Activated CD4-positive, alpha-beta memory T cell treated with anti-CD3 and anti-CD28 coated beads for 36 hours (primary cell): Measurements from ENCODE around the gene PSMA6. TPM values are rescaled to one million over a fixed set of nuclear protein-coding genes. Genes with fewer than 3 reads are reported as not detected.
A peak's percentile ranks its signal among the peaks of the same experiment; 100 is the strongest.

Experiments
- CTCF ChIA-PET: fragments of 350-600 bp; sonication (Branson Sonifier 250); formaldehyde crosslinking; loops from one replicate; lab custom pipeline; 2021; ENCODE audit warnings: antibody characterized with exemption, inconsistent platforms; lab: Charles Lee
- POLR2A ChIA-PET: fragments of 350-600 bp; sonication (Branson Sonifier 250); formaldehyde crosslinking; loops from one replicate; lab custom pipeline; 2021; ENCODE audit warnings: antibody characterized with exemption; lab: Charles Lee
- DNase-seq: peaks from one replicate; pipeline ENCODE4 v3.0.0-alpha.2; 2020
- H3K27ac Mint-ChIP-seq: one replicate; pipeline ENCODE4 v1.8.0; 2021; ENCODE audit warnings: mixed read lengths
- H3K27me3 Mint-ChIP-seq: one replicate; pipeline ENCODE4 v1.8.0; 2021; ENCODE audit warnings: mixed read lengths
- H3K36me3 Mint-ChIP-seq: one replicate; pipeline ENCODE4 v1.8.0; 2021; ENCODE audit warnings: mixed read lengths
- H3K4me1 Mint-ChIP-seq: one replicate; pipeline ENCODE4 v1.8.0; 2021; ENCODE audit warnings: low read depth, mixed read lengths
- H3K4me3 Mint-ChIP-seq: one replicate; pipeline ENCODE4 v1.8.0; 2021; ENCODE audit warnings: mild to moderate bottlenecking, mixed read lengths
- H3K9me3 Mint-ChIP-seq: one replicate; pipeline ENCODE4 v1.8.0; 2021; ENCODE audit warnings: mixed read lengths
- intact Hi-C: fragments of 100-400 bp; cut with micrococcal nuclease; formaldehyde crosslinking; loops from one replicate; pipeline ENCODE4 v1.15.1; 2023
- total RNA-seq, 2 experiments: library from RNA; stranded (reverse); gene quantifications; one replicate each; pipeline ENCODE4 v1.2.3, GENCODE V29; 2021

The PSMA6 gene
- total RNA-seq, 2 experiments from 2014 or later: 407 to 425 TPM

DNA sequence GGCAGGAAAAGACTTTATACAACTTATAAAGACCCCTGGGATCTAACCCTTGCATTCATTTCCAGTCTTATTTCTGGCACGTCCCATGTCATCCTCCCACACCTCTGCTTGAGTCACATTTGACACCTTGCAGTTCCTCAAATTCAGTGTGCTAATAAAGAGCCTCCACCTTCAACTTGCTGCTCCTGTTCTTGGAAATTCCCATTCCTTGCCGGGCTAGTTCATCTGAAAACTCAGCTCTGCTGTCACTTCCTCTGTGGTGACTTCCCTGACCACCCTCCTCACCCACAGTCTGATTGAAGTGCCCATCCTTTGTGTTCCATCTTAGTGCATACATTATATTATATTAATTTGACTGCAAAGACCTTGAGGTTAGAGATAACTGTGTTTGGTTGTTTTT, 37.4 kb upstream of the PSMA6 start:
- intact Hi-C loops: no loop called here
- CTCF ChIA-PET: interaction anchor here (0.6 to 1.1 kb wide), 2 partner anchors 79 to 161 kb away, joined by 3 read pairs; no protein-coding TSS in a partner anchor
- H3K9me3 Mint-ChIP-seq: no peaks in the 10 kb centered on the region
- POLR2A ChIA-PET: interaction anchor here (0.7 kb wide), 1 partner anchor 162 kb away, joined by 3 read pairs; no protein-coding TSS in a partner anchor
- peaks cover 9% of the 10 kb centered on the region for H3K36me3 Mint-ChIP-seq
- no peaks in the 10 kb centered on the region for H3K27me3 Mint-ChIP-seq
- peaks cover 30% of the 10 kb centered on the region for H3K4me1 Mint-ChIP-seq
- peak; percentile 60 for DNase-seq
- H3K4me3 Mint-ChIP-seq: no peak overlapping the region
- H3K27ac Mint-ChIP-seq: peak overlapping the region; percentile 52

DNA sequence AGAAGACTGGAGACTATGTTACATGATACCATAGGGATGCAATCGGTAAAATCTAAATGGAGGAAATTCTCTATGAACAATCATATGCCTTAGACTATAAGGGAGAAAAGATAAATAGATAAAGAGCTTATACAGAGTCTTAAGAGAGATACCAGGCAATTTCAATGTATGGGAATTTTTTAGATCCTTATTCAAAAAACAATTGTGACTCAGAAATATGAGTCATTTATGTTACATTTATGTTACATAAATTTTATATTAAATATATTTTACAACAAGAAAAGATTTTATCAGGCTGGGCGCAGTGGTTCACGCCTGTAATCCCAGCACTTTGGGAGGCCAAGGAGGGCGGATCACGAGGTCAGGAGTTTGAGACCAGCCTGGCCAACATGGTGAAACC, 36.5 kb upstream of the PSMA6 start:
- H3K4me3 Mint-ChIP-seq: no peak overlapping the region
- no peak for DNase-seq
- peaks cover 14% of the 10 kb centered on the region for H3K36me3 Mint-ChIP-seq
- POLR2A ChIA-PET: interaction anchor here (0.5 kb wide), 1 partner anchor 70 kb away, joined by 3 read pairs; no protein-coding TSS in a partner anchor
- CTCF ChIA-PET: interaction anchor here (1.1 kb wide), 1 partner anchor 78 kb away, joined by 3 read pairs; no protein-coding TSS in a partner anchor
- no peaks in the 10 kb centered on the region for H3K9me3 Mint-ChIP-seq
- H3K27me3 Mint-ChIP-seq: no peaks in the 10 kb centered on the region
- no peak overlapping the region for H3K27ac Mint-ChIP-seq
- intact Hi-C loops: no loop called here
- peaks cover 30% of the 10 kb centered on the region for H3K4me1 Mint-ChIP-seq

DNA sequence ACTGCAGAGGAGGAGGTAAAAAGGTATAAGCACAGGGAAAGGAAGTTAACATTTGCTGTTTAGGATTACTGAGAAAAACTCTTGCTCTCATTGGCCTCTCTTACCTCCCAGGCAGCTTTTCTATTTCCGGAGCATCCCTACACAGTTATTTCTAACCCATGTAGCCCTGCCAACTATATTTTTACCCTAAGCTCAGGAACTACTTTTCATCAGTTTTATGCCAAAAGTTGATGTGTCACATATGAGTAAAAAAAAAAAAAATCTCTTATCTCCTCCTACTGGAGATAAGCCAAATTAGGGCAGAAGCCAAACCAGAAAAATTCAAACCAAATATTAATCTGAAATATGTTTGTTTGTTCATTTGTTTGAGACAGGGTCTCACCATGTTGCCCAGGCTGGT, 34.4 kb upstream of the PSMA6 start:
- H3K27ac Mint-ChIP-seq: no peak overlapping the region
- intact Hi-C loops: no loop called here
- no peaks in the 10 kb centered on the region for H3K27me3 Mint-ChIP-seq
- H3K4me1 Mint-ChIP-seq: peaks cover 28% of the 10 kb centered on the region
- no peak for DNase-seq
- CTCF ChIA-PET: no interaction called here
- no peak overlapping the region for H3K4me3 Mint-ChIP-seq
- POLR2A ChIA-PET: interaction anchor here (0.7 kb wide), 1 partner anchor 38 kb away, joined by 3 read pairs; no protein-coding TSS in a partner anchor
- peaks cover 14% of the 10 kb centered on the region for H3K36me3 Mint-ChIP-seq
- no peaks in the 10 kb centered on the region for H3K9me3 Mint-ChIP-seq

DNA sequence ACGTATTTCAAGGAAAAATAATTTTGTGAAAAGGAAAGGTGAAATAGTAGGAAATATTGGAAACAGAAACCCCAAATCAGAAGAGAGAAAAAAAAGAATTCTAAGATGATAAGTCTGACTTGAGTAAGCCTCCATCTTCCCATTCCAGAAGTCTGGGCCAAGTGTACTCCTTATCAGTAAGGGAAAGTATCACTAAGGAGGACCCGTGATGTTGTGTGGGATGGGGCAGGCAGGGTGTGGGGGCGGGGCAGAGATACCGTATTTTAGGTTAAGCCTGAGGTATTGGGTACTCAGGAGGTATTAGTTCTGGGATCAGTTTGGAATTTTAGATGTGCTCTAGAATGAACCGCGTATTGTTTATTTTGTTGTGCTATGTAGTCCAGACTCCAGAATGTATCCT, 33.8 kb upstream of the PSMA6 start:
- intact Hi-C loops: no loop called here
- DNase-seq: no peak
- ChIA-PET POLR2A (interaction anchor here (1.1 kb wide), 1 partner anchor 146 kb away, joined by 3 read pairs; the partner anchor contains the start of gene NFKBIA), CTCF (interaction anchor here (0.6 to 1.5 kb wide), 2 partner anchors 33 to 146 kb away, joined by 3 read pairs; partner anchors contain the start of gene NFKBIA)
- peaks cover 22% of the 10 kb centered on the region for H3K4me1 Mint-ChIP-seq
- H3K4me3 Mint-ChIP-seq: no peak overlapping the region
- peaks cover 14% of the 10 kb centered on the region for H3K36me3 Mint-ChIP-seq
- no peak overlapping the region for H3K27ac Mint-ChIP-seq
- H3K9me3 Mint-ChIP-seq: no peaks in the 10 kb centered on the region
- H3K27me3 Mint-ChIP-seq: no peaks in the 10 kb centered on the region

DNA sequence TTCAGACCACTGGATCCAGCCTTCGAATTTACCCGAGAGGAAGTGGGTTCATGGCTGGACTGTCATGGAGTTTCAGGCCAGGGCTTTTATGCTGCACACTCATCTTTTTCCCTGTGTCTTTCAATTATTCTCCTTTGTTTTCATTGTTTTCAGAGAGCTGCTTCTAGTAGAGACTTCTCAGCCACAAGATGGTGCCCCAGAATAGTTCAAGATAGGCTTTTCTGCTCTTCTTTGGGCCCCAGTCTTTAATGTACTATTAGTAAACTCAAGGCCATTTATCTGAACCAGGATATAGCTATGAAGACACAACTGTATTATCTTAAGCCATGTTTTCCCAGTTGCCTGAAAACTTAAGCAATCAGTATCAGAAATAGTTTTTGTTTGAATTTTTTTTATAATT, 30.4 kb upstream of the PSMA6 start:
- POLR2A ChIA-PET: interaction anchor here (1.1 kb wide), 1 partner anchor 25 kb away, joined by 3 read pairs; no protein-coding TSS in a partner anchor

DNA sequence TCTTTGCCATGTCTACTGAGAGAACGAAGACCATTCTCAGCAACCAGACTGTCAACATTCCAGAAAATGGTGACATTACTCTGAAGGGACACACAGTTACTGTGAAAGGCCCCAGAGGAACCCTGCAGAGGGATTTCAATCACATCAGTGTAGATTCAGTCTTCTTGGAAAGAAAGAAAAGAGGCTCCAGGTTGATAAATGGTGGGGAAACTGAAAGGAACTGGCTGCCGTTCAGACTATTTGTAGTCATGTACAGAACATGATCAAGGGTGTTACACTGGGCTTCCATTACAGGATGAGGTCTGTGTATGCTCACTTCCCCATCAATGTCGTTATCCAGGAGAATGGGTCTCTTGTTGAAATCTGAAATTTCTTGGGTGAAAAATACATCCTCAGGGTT, 29.7 kb upstream of the PSMA6 start:
- H3K36me3 Mint-ChIP-seq: peaks cover 18% of the 10 kb centered on the region
- no peaks in the 10 kb centered on the region for H3K27me3 Mint-ChIP-seq
- no peak for DNase-seq
- intact Hi-C loops: no loop called here
- H3K9me3 Mint-ChIP-seq: no peaks in the 10 kb centered on the region
- H3K27ac Mint-ChIP-seq: no peak overlapping the region
- H3K4me1 Mint-ChIP-seq: peaks cover 3% of the 10 kb centered on the region
- CTCF ChIA-PET: interaction anchor here (0.6 to 2.0 kb wide), 5 partner anchors 47 to 172 kb away, joined by 3 to 8 read pairs (median 5); no protein-coding TSS in a partner anchor
- POLR2A ChIA-PET: interaction anchor here (1.1 kb wide), 1 partner anchor 24 kb away, joined by 3 read pairs; no protein-coding TSS in a partner anchor
- no peak overlapping the region for H3K4me3 Mint-ChIP-seq

More for the DNA sequence above, 30.4 kb upstream of the PSMA6 start:
- no peak overlapping the region for H3K4me3 Mint-ChIP-seq
- DNase-seq: no peak
- peaks cover 14% of the 10 kb centered on the region for H3K36me3 Mint-ChIP-seq
- no peaks in the 10 kb centered on the region for H3K9me3 Mint-ChIP-seq
- no peaks in the 10 kb centered on the region for H3K27me3 Mint-ChIP-seq
- peaks cover 3% of the 10 kb centered on the region for H3K4me1 Mint-ChIP-seq
- CTCF ChIA-PET: interaction anchor here (0.6 to 2.0 kb wide), 4 partner anchors 117 to 173 kb away, joined by 3 to 8 read pairs (median 5); no protein-coding TSS in a partner anchor
- intact Hi-C loops: no loop called here
- no peak overlapping the region for H3K27ac Mint-ChIP-seq

DNA sequence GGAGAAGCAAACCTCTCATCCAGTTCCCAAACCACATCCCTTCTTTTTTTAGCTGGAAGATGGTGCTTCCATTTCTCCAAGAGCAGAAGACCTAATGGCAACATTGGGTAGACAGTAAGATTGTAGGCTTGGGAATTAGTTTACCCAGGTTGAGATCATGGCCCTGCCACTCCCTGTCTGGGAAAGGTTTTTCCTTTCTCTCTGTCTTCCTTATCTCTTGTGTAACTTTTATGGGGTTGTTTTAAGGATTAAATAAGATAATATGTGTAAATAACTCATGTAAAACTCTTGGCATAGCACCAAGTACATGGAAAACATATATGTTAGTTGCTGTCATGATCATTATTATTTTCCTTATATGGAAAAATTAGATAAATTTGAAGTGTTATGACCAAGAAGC, 23.2 kb upstream of the PSMA6 start:
- intact Hi-C loops: no loop called here
- CTCF ChIA-PET: no interaction called here

DNA sequence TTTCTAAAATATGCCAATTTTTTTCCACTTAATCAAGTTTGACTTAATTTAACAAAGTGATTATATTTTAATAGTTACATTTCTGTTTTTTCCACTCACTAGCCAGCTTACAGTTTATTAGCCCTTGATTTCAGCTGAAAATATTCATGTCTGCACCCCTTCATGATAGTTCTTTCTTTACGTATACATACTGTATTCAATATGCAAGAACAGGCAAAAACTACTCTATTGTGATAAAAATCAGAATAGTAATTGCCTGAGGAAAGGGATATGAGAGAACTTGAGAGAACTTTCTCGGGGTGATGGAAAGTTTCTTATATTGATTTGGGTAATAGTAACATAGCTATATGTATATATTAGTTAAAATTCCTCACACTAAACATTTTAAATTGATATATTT, 17.4 kb upstream of the PSMA6 start:
- POLR2A ChIA-PET: no interaction called here
- H3K9me3 Mint-ChIP-seq: no peaks in the 10 kb centered on the region
- H3K27ac Mint-ChIP-seq: no peak overlapping the region
- H3K4me3 Mint-ChIP-seq: no peak overlapping the region
- CTCF ChIA-PET: no interaction called here
- H3K27me3 Mint-ChIP-seq: no peaks in the 10 kb centered on the region
- H3K4me1 Mint-ChIP-seq: no peaks in the 10 kb centered on the region
- no peak for DNase-seq
- intact Hi-C loops: no loop called here
- H3K36me3 Mint-ChIP-seq: peaks cover 13% of the 10 kb centered on the region

More for the DNA sequence above, 23.2 kb upstream of the PSMA6 start:
- POLR2A ChIA-PET: no interaction called here
- H3K36me3 Mint-ChIP-seq: peaks cover 15% of the 10 kb centered on the region
- H3K27ac Mint-ChIP-seq: no peak overlapping the region
- no peaks in the 10 kb centered on the region for H3K27me3 Mint-ChIP-seq
- no peaks in the 10 kb centered on the region for H3K9me3 Mint-ChIP-seq
- DNase-seq: no peak
- H3K4me3 Mint-ChIP-seq: no peak overlapping the region
- no peaks in the 10 kb centered on the region for H3K4me1 Mint-ChIP-seq

DNA sequence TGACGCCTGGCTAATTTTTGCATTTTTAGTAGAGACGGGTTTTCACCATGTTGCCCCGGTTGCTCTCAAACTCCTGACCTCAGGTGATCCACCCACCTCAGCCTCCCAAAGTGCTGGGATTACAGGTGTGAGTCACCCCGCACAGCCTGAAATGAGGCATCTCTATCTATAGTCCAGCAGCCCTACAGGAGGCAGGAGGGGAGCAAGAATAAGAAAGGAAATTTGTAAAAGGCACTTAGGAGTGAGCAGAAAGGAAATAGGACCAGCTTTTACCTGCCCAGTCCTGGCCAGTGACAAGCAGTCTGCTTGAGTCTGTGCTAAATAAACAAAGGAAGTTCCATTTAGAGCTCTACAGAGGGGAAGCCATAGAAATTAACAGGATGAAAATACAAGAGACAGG, 15.0 kb upstream of the PSMA6 start:
- H3K27ac Mint-ChIP-seq: no peak overlapping the region
- no peaks in the 10 kb centered on the region for H3K9me3 Mint-ChIP-seq
- POLR2A ChIA-PET: no interaction called here
- no peaks in the 10 kb centered on the region for H3K27me3 Mint-ChIP-seq
- peaks cover 15% of the 10 kb centered on the region for H3K36me3 Mint-ChIP-seq
- intact Hi-C loops: no loop called here
- CTCF ChIA-PET: interaction anchor here (0.7 kb wide), 1 partner anchor 33 kb away, joined by 4 read pairs; no protein-coding TSS in a partner anchor
- no peak overlapping the region for H3K4me3 Mint-ChIP-seq
- H3K4me1 Mint-ChIP-seq: no peaks in the 10 kb centered on the region
- DNase-seq: no peak

DNA sequence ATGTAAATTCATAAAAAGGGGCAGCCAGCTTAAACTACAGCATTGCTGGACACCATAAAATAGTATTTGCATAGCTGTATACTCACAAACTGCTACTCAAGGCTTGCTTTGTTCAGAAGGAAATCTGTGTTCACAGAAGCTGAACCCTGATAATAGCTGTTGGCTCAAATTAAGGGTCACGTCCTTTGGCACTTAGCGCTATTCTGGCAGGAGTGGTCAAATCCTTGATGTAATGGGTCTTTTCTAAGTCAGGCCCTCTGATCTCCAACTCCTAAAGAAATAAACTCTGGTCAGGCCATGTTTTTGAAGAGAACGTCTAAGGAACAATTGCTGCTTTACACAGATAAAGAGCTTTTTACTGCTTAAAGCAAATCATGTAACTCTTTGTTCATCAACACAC, 12.8 kb upstream of the PSMA6 start:
- H3K27ac Mint-ChIP-seq: no peak overlapping the region
- H3K27me3 Mint-ChIP-seq: no peaks in the 10 kb centered on the region
- no peaks in the 10 kb centered on the region for H3K9me3 Mint-ChIP-seq
- CTCF ChIA-PET: interaction anchor here (1.1 kb wide), 1 partner anchor 143 kb away, joined by 3 read pairs; no protein-coding TSS in a partner anchor
- peaks cover 16% of the 10 kb centered on the region for H3K36me3 Mint-ChIP-seq
- intact Hi-C loops: no loop called here
- H3K4me3 Mint-ChIP-seq: no peak overlapping the region
- no peaks in the 10 kb centered on the region for H3K4me1 Mint-ChIP-seq
- POLR2A ChIA-PET: interaction anchor here (0.9 to 1.1 kb wide), 2 partner anchors 13 to 125 kb away, joined by 3 read pairs; partner anchors contain the start of genes NFKBIA and PSMA6
- no peak for DNase-seq

DNA sequence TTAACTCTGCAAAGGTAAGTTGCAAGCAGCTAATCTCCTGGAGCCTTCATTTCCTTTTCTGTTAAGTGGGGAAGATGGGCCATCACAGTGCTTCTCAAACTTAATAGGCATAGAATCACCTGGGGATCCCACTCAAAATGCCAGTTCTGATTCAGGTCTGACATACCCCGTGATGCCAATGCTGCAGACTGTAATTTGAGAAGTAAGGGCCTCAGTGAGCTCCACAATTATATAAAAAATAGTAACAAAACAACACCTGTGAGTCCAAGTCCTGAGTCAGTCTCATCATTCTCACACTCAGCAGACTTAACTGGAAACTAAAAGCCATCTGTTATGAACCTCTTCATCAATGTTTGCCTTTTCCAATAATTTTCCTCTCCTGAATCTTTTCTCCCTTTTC, 10.8 kb upstream of the PSMA6 start:
- no peak overlapping the region for H3K4me3 Mint-ChIP-seq
- H3K27me3 Mint-ChIP-seq: no peaks in the 10 kb centered on the region
- intact Hi-C loops: no loop called here
- no peak for DNase-seq
- peaks cover 14% of the 10 kb centered on the region for H3K36me3 Mint-ChIP-seq
- H3K4me1 Mint-ChIP-seq: peaks cover 19% of the 10 kb centered on the region
- H3K9me3 Mint-ChIP-seq: no peaks in the 10 kb centered on the region
- no peak overlapping the region for H3K27ac Mint-ChIP-seq
- ChIA-PET POLR2A (no interaction called here), CTCF (no interaction called here)

DNA sequence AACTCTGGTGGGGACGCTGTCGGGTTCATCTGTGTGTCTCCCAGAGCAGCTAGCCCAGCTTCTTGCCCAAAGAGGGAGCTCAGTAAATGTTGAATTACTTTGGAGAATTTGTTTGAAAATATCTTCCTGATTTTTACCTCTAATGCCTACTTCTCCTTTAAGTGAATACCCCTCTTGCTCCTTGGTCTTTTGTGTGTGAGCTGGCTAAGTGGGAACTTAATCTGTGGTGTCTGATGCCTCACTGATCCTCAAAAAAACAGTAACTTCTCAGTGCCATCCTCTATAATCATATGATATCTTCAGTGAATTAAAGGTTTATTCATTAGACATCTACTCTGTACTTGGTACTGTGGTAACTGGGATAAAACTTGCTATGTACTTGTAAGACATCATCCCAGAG, 7.7 kb upstream of the PSMA6 start:
- no peaks in the 10 kb centered on the region for H3K9me3 Mint-ChIP-seq
- H3K4me3 Mint-ChIP-seq: no peak overlapping the region
- ChIA-PET POLR2A (interaction anchor here (1.2 to 6.2 kb wide), 5 partner anchors 30 to 132 kb away, joined by 3 to 150 read pairs (median 4); partner anchors contain the start of gene NFKBIA), CTCF (interaction anchor here (1.0 to 5.5 kb wide), 5 partner anchors 30 to 129 kb away, joined by 3 to 33 read pairs (median 3); partner anchors contain the start of gene NFKBIA)
- H3K27ac Mint-ChIP-seq: peak overlapping the region; percentile 96
- H3K36me3 Mint-ChIP-seq: peaks cover 13% of the 10 kb centered on the region
- DNase-seq: no peak
- H3K27me3 Mint-ChIP-seq: no peaks in the 10 kb centered on the region
- H3K4me1 Mint-ChIP-seq: peaks cover 45% of the 10 kb centered on the region
- intact Hi-C loops: no loop called here
